Left renal cortex interstitium (tissue), 4 donors: ENCODE results near the gene PLA2G2D. TPM values are rescaled to one million over a fixed set of nuclear protein-coding genes. Genes with fewer than 3 reads are reported as not detected.

Experiments used
- DNase-seq, 4 donors: peaks; one replicate each; pipeline ENCODE4 v3.0.0-alpha.2; 2013; ENCODE audit warnings: low read depth in 4 of 4, low spot score in 2 of 4, missing footprints in 1 of 4
- polyA plus RNA-seq, 4 donors: library from polyadenylated mRNA; unstranded; fragments of 120-200 nt; gene quantifications; one replicate each; pipeline ENCODE4 v1.2.1, GENCODE V29; 2013; ENCODE audit not compliant: insufficient read length in 4 of 4

Gene PLA2G2D
- polyA plus RNA-seq, 4 donors, result 0.05 to 0.06 (median 0.06) TPM; not detected in 1

- DNase-seq, result no peak
These were observed 46.6 kb downstream of the PLA2G2D start for GRCh38 chr1:20072771-20073170.

GRCh38 chr1:20071416-20071815 is 47.9 kb downstream of the PLA2G2D start:
- DNase-seq, result no peak

GRCh38 chr1:20070357-20070756 is 49.0 kb downstream of the PLA2G2D start:
- DNase-seq, result no peak

- no peak for DNase-seq
These were observed 49.5 kb downstream of the PLA2G2D start, which contains the start of gene PLA2G5 for GRCh38 chr1:20069874-20070273. Gene PLA2G5, plus strand, starts transcription at chr1:20070194. Its CDS starts 14,637 bp downstream, at chr1:20084831.

GRCh38 chr1:20068722-20069121 is 50.6 kb downstream of the PLA2G2D start:
- no peak for DNase-seq

GRCh38 chr1:20063861-20064292 is 55.5 kb downstream of the PLA2G2D start:
- no peak for DNase-seq

Other genes starting within 250 kb of the PLA2G2D start
- gene OTUD3, start 237.1 kb downstream of the PLA2G2D start, polyA plus RNA-seq, result 10 to 100 TPM; 12.3 to 54.1 (median 21.2) TPM
- gene PLA2G2E, start 195.9 kb downstream of the PLA2G2D start, polyA plus RNA-seq, result not detected
- gene PLA2G2A, start 139.9 kb downstream of the PLA2G2D start, polyA plus RNA-seq, result under 1 TPM in 1 of 4 donors, not detected in 3; 0.13 TPM
- gene PLA2G5, start 49.3 kb downstream of the PLA2G2D start, polyA plus RNA-seq, result not detected
- under 1 TPM; 0.14 to 0.65 (median 0.37) TPM for gene PLA2G2F, start 19.8 kb upstream of the PLA2G2D start, polyA plus RNA-seq
- 1 to 10 TPM; 4.9 to 5.9 (median 5.5) TPM for gene UBXN10, start 66.6 kb upstream of the PLA2G2D start, polyA plus RNA-seq
- gene PLA2G2C, start 67.0 kb upstream of the PLA2G2D start, polyA plus RNA-seq, result under 1 TPM in 3 of 4 donors, not detected in 1; 0.14 to 0.21 (median 0.14) TPM
- gene VWA5B1, start 171.3 kb upstream of the PLA2G2D start, polyA plus RNA-seq, result 1 to 10 TPM in 3 of 4 donors, under 1 TPM in 1; 0.82 to 2.7 (median 2.0) TPM